ENCODE results near the gene ADCY2. TPM values are rescaled to one million over a fixed set of nuclear protein-coding genes. Genes with fewer than 3 reads are reported as not detected.

The ADCY2 gene
- total and polyA plus RNA-seq, 9 of the 15 experiments (the other 6 are each of a cell fraction or from before 2014, with no cell fraction given) = 0.01 to 0.15 (median 0.03) TPM; not detected in 5

DNA sequence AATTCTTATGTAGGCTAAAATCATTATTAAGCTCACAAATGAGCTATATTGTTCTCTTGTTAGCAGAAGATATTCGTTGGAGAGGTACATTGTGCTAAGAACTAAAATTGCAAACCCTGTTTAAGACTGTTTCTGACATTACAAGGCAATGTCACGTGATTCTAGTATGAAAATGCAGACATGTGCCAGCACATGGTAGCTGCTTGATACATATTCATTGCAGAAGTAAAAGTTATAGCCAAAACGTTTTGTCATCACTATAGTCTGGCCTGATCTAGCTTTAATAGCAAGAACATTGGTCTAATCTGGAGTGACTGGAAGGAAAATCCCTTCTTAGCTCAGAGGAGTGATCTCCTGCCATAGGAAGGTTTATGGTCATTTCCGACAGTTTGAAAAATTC is 310.3 kb downstream of the ADCY2 start:
- TF ChIP-seq CBFA2T2 (conservative IDR thresholded peaks at IDR 0.05) = 0 out of 2 replicates have a peak, but pooled peaks have one; percentile 12
- TF ChIP-seq RAD51 (IDR thresholded peaks at IDR 0.05; ENCODE audit: borderline replicate concordance, low read depth) = peak; percentile 52; the same call in 1 of the 2 replicates
- TF ChIP-seq, protein P1, sequence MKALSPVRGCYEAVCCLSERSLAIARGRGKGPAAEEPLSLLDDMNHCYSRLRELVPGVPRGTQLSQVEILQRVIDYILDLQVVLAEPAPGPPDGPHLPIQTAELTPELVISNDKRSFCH (CRISPR knock-in tag; IDR thresholded peaks at IDR 0.05) = no peak
- TF ChIP-seq, protein P1 (tag; IDR thresholded peaks at IDR 0.05) = no peak
- TF ChIP-seq, protein P2, sequence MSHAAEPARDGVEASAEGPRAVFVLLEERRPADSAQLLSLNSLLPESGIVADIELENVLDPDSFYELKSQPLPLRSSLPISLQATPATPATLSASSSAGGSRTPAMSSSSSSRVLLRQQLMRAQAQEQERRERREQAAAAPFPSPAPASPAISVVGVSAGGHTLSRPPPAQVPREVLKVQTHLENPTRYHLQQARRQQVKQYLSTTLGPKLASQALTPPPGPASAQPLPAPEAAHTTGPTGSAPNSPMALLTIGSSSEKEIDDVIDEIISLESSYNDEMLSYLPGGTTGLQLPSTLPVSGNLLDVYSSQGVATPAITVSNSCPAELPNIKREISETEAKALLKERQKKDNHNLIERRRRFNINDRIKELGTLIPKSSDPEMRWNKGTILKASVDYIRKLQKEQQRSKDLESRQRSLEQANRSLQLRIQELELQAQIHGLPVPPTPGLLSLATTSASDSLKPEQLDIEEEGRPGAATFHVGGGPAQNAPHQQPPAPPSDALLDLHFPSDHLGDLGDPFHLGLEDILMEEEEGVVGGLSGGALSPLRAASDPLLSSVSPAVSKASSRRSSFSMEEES (CRISPR knock-in tag; IDR thresholded peaks at IDR 0.05) = peak; percentile 91
- peaks cover 0 to 9% of the 10 kb centered on the region in 2 experiments; a peak in 1 of 5 replicates for H3K27me3 ChIP-seq (ENCODE audit: control insufficient read depth in 2 of 2, insufficient read depth in 2 of 2, low read length in 2 of 2)
- intact Hi-C loops (cut with micrococcal nuclease) = no loop called here

More for the DNA sequence above, 310.3 kb downstream of the ADCY2 start:
- in situ Hi-C loops (cut with MboI) = no loop called here
- WGBS (ENCODE audit: insufficient coverage, low coverage, missing lambda C conversion rate) = 0% methylated on average over 4 of the region's 4 CpGs
- Histone ChIP-seq H3K36me3 (ENCODE audit: control insufficient read depth, insufficient read depth, low read length) (no peaks in the 10 kb centered on the region), H3K4me1 (replicated peaks in 1 of 2; ENCODE audit: control insufficient read depth in 2 of 2, insufficient read depth in 2 of 2, low read length in 2 of 2) (no peaks in the 10 kb centered on the region), H3K9me3 (replicated peaks; ENCODE audit: control insufficient read depth, insufficient read depth, low read depth, low read length) (no peaks in the 10 kb centered on the region), H2AFZ (ENCODE audit: low read depth, low read length) (no peak overlapping the region), H3K9ac (ENCODE audit: insufficient read depth in 1 of 2, low read depth in 2 of 2, low read length in 2 of 2) (no peak overlapping the region), H3K27ac (ENCODE audit: extremely low read depth, low read depth, low read length) (no peak overlapping the region), H3K9me1 (ENCODE audit: control insufficient read depth, insufficient read depth, low read length) (no peaks in the 10 kb centered on the region), H4K20me1 (replicated peaks; ENCODE audit: control insufficient read depth, insufficient read depth, low read length) (no peaks in the 10 kb centered on the region), H3K79me2 (ENCODE audit: control insufficient read depth, insufficient read depth, low read length) (no peaks in the 10 kb centered on the region), H3K4me2 (ENCODE audit: insufficient read depth, low read length) (no peak overlapping the region), H3K4me3 (no peak overlapping the region)
- ChIA-PET POLR2A (no interaction called here), CTCF (ENCODE audit: low intra/inter-chr PET ratio) (no interaction called here)
- no peak for DNase-seq (ENCODE audit: extremely low read depth in 1 of 4, low spot score in 3 of 4)
- BruUV-seq (replicated peaks) = no TSS peak
- no peak for ATAC-seq
- FAIRE-seq = no peak

Data from K562 (cell line).